Mesenchymal stem cell (in vitro differentiated cells and primary cell): ENCODE measurements around the gene FCRL2.

Experiments used
- DNase-seq: peaks from one replicate; pipeline ENCODE4 v3.0.0-alpha.2; 2013
- H2AFZ ChIP-seq: one replicate; pipeline ENCODE4 v1.6.1; 2013; ENCODE audit warnings: low read depth, mild to moderate bottlenecking, control low read depth, inconsistent platforms, low read length, moderate library complexity
- H2AK5ac ChIP-seq: 2 replicates; pipeline ENCODE4 v1.6.1; 2013; ENCODE audit warnings: low read length, moderate library complexity, mild to moderate bottlenecking, inconsistent platforms; ENCODE audit not compliant: severe bottlenecking
- H2BK120ac ChIP-seq: one replicate; pipeline ENCODE4 v1.6.1; 2013; ENCODE audit warnings: low read depth, mild to moderate bottlenecking, inconsistent platforms, low read length, moderate library complexity
- H2BK12ac ChIP-seq, 2 experiments: one replicate each; pipeline ENCODE4 v1.6.1; 2013; ENCODE audit warnings: inconsistent platforms in 2 of 2, low read length in 2 of 2, mild to moderate bottlenecking in 2 of 2, moderate library complexity in 2 of 2, control low read depth in 1 of 2
- H2BK15ac ChIP-seq: one replicate; pipeline ENCODE4 v1.6.1; 2013; ENCODE audit warnings: mild to moderate bottlenecking, low read depth, inconsistent platforms; ENCODE audit not compliant: poor library complexity, severe bottlenecking
- H2BK5ac ChIP-seq: 2 replicates; pipeline ENCODE4 v1.6.1; 2013; ENCODE audit warnings: low read depth, mild to moderate bottlenecking, low read length, control low read depth, inconsistent platforms; ENCODE audit not compliant: poor library complexity, severe bottlenecking
- H3K14ac ChIP-seq, 2 experiments: one replicate each; pipeline ENCODE4 v1.6.1; 2013; ENCODE audit warnings: inconsistent platforms in 2 of 2, low read length in 2 of 2, control low read depth in 1 of 2, mild to moderate bottlenecking in 1 of 2, moderate library complexity in 1 of 2
- H3K18ac ChIP-seq, 2 experiments: one replicate each; pipeline ENCODE4 v1.6.1; 2013; ENCODE audit warnings: inconsistent platforms in 2 of 2, low read length in 2 of 2, control low read depth in 1 of 2, low read depth in 1 of 2, mild to moderate bottlenecking in 1 of 2
- H3K23ac ChIP-seq, 2 experiments: one replicate each; pipeline ENCODE4 v1.6.1; 2013; ENCODE audit warnings: inconsistent platforms in 2 of 2, low read length in 2 of 2, mild to moderate bottlenecking in 2 of 2, moderate library complexity in 2 of 2, control low read depth in 1 of 2
- H3K27ac ChIP-seq: 2 replicates; pipeline ENCODE4 v1.5.1; 2013; ENCODE audit warnings: mild to moderate bottlenecking, moderate library complexity, low read length, control low read depth, inconsistent platforms; ENCODE audit not compliant: poor library complexity, severe bottlenecking
- H3K27me3 ChIP-seq, 2 experiments: 2 replicates each; pipeline versions ENCODE4 v1.6.1 to v1.7.0; 2013; ENCODE audit warnings: low read length in 2 of 2, mild to moderate bottlenecking in 2 of 2, moderate library complexity in 2 of 2, control low read depth in 1 of 2, inconsistent platforms in 1 of 2; ENCODE audit not compliant: control insufficient read depth in 1 of 2, insufficient read depth in 1 of 2
- H3K36me3 ChIP-seq, 2 experiments: 2 replicates each; pipeline versions ENCODE4 v1.6.1 to v1.7.0; 2013; ENCODE audit warnings: low read length in 2 of 2, control low read depth in 1 of 2, inconsistent platforms in 1 of 2, low read depth in 1 of 2, mild to moderate bottlenecking in 1 of 2; ENCODE audit not compliant: insufficient read depth in 2 of 2, control insufficient read depth in 1 of 2
- H3K4ac ChIP-seq, 2 experiments: one replicate each; pipeline ENCODE4 v1.6.1; 2013; ENCODE audit warnings: inconsistent platforms in 2 of 2, low read length in 2 of 2, mild to moderate bottlenecking in 2 of 2, moderate library complexity in 2 of 2, control low read depth in 1 of 2, low read depth in 1 of 2
- H3K4me1 ChIP-seq: 2 replicates; pipeline ENCODE4 v1.6.1; 2013; ENCODE audit warnings: low read depth, low read length, control low read depth; ENCODE audit not compliant: control insufficient read depth, insufficient read depth
- H3K4me2 ChIP-seq: 2 replicates; pipeline ENCODE4 v1.6.1; 2013; ENCODE audit warnings: low read length, mild to moderate bottlenecking, inconsistent platforms; ENCODE audit not compliant: poor library complexity, severe bottlenecking
- H3K4me3 ChIP-seq, 2 experiments: 2 replicates each; pipeline versions ENCODE4 v1.5.1 to v1.7.0; 2013; ENCODE audit warnings: low read length in 2 of 2, mild to moderate bottlenecking in 2 of 2, control low read depth in 1 of 2, low read depth in 1 of 2; ENCODE audit not compliant: insufficient read depth in 1 of 2
- H3K79me1 ChIP-seq: replicated peaks from 2 replicates; pipeline ENCODE4 v1.6.1; 2013; ENCODE audit warnings: mild to moderate bottlenecking, control low read depth, low read length, inconsistent platforms; ENCODE audit not compliant: poor library complexity, severe bottlenecking
- H3K9ac ChIP-seq: 2 replicates; pipeline ENCODE4 v1.7.0; 2013; ENCODE audit warnings: mild to moderate bottlenecking, low read length, moderate library complexity
- H3K9me3 ChIP-seq: 2 replicates; pipeline ENCODE4 v1.7.0; 2013; ENCODE audit warnings: mild to moderate bottlenecking, low read length; ENCODE audit not compliant: control insufficient read depth
- H4K8ac ChIP-seq: one replicate; pipeline ENCODE4 v1.6.1; 2013; ENCODE audit warnings: inconsistent platforms, mild to moderate bottlenecking, low read length, moderate library complexity
- H4K91ac ChIP-seq: one replicate; pipeline ENCODE4 v1.6.1; 2013; ENCODE audit warnings: mild to moderate bottlenecking, low read length, inconsistent platforms
- WGBS: methylation state at CpG from one replicate; pipeline ENCODE4 v1.1.7; 2013; ENCODE audit warnings: mixed read lengths; 5-methylcytosine and 5-hydroxymethylcytosine counted together

FCRL2 gene

GRCh38 chr1:157753611-157754010 is 23.3 kb downstream of the FCRL2 start:
- Histone ChIP-seq H3K27ac (no peak overlapping the region), H3K9me3 (no peaks in the 10 kb centered on the region), H4K91ac (no peak overlapping the region), H3K36me3 (no peaks in the 10 kb centered on the region), H2BK15ac (no peak overlapping the region), H3K23ac (no peak overlapping the region), H3K4me1 (no peaks in the 10 kb centered on the region), H3K18ac (no peak overlapping the region), H2BK5ac (no peak overlapping the region), H2AK5ac (no peak overlapping the region), H3K79me1 (no peaks in the 10 kb centered on the region), H2BK12ac (no peak overlapping the region), H2AFZ (no peak overlapping the region), H4K8ac (no peak overlapping the region), H3K4me2 (no peak overlapping the region), H2BK120ac (no peak overlapping the region), H3K9ac (no peak overlapping the region), H3K27me3 (no peaks in the 10 kb centered on the region), H3K4ac (no peak overlapping the region), H3K4me3 (no peak overlapping the region), H3K14ac (no peak overlapping the region)
- no peak for DNase-seq
- WGBS: no CpG with 5 or more reads among the region's 1 CpG

- WGBS: 63% methylated on average over 3 of the region's 3 CpGs
- Histone ChIP-seq H3K27me3 (no peaks in the 10 kb centered on the region), H3K14ac (no peak overlapping the region), H3K9me3 (no peaks in the 10 kb centered on the region), H3K4ac (no peak overlapping the region), H3K9ac (no peak overlapping the region), H3K18ac (no peak overlapping the region), H4K91ac (no peak overlapping the region), H2AK5ac (no peak overlapping the region), H3K4me1 (no peaks in the 10 kb centered on the region), H3K79me1 (no peaks in the 10 kb centered on the region), H2BK15ac (no peak overlapping the region), H2AFZ (no peak overlapping the region), H4K8ac (no peak overlapping the region), H2BK12ac (no peak overlapping the region), H3K27ac (no peak overlapping the region), H3K36me3 (no peaks in the 10 kb centered on the region), H3K23ac (no peak overlapping the region), H3K4me3 (no peak overlapping the region), H2BK120ac (no peak overlapping the region), H2BK5ac (no peak overlapping the region), H3K4me2 (no peak overlapping the region)
- no peak for DNase-seq
Observed at GRCh38 chr1:157751283-157751682, 25.6 kb downstream of the FCRL2 start.

GRCh38 chr1:157748262-157748817 is 28.6 kb downstream of the FCRL2 start:
- H3K9me3 ChIP-seq: no peaks in the 10 kb centered on the region
- no peak overlapping the region for H2AK5ac ChIP-seq
- no peaks in the 10 kb centered on the region for H3K27me3 ChIP-seq
- H3K4me3 ChIP-seq: no peak overlapping the region
- H2AFZ ChIP-seq: no peak overlapping the region
- no peaks in the 10 kb centered on the region for H3K4me1 ChIP-seq
- no peak for DNase-seq
- H2BK15ac ChIP-seq: no peak overlapping the region
- no peak overlapping the region for H3K23ac ChIP-seq
- no peak overlapping the region for H2BK12ac ChIP-seq
- H3K4me2 ChIP-seq: no peak overlapping the region
- no peak overlapping the region for H4K91ac ChIP-seq
- H3K79me1 ChIP-seq: no peaks in the 10 kb centered on the region
- no peak overlapping the region for H3K27ac ChIP-seq
- H2BK120ac ChIP-seq: no peak overlapping the region
- H2BK5ac ChIP-seq: no peak overlapping the region
- H3K18ac ChIP-seq: no peak overlapping the region
- WGBS: 88% methylated on average over 2 of the region's 3 CpGs
- no peak overlapping the region for H3K4ac ChIP-seq
- no peak overlapping the region for H4K8ac ChIP-seq
- H3K9ac ChIP-seq: no peak overlapping the region
- H3K14ac ChIP-seq: no peak overlapping the region
- no peaks in the 10 kb centered on the region for H3K36me3 ChIP-seq

DNA sequence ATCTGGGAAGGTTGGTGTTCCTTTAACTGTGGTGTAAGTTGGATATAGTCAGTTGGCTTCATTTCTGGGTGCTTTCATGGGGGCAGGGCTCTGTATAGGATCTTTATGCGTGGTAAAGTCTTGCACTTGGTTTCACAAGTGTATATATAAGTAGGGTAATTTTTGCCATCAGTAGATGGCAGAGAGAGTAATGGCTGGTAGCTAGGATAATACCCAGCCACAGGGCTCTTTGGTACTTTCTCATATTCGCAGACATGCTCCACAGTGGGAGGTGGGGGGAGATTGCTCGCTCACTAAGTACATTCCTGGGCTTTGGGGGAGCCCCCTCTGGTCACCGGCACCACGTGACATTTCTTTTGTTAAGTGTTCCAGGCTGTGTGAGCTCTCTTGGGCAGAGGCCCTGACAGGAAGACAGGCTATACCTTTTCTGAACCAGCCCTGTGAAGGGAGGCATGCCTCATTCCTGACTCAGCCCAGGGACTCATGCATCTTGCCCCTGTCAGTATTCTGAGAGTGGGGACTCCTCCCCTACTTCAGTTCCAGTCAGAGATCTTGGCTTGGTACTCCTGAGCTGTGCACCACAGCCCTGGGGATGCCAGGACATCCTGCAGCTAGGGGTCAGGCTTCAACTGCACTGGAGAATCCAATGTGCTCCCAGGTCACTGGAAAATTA is 37.6 kb downstream of the FCRL2 start:
- no peak overlapping the region for H3K9ac ChIP-seq
- no peak overlapping the region for H3K27ac ChIP-seq
- no peak overlapping the region for H4K8ac ChIP-seq
- no peak overlapping the region for H3K4me3 ChIP-seq
- no peak overlapping the region for H2BK15ac ChIP-seq
- 47% methylated on average over 5 of the region's 5 CpGs for whole genome bisulfite sequencing
- no peak overlapping the region for H2AK5ac ChIP-seq
- H3K14ac ChIP-seq: no peak overlapping the region
- H3K79me1 ChIP-seq: no peaks in the 10 kb centered on the region
- no peak overlapping the region for H2AFZ ChIP-seq
- no peak overlapping the region for H2BK5ac ChIP-seq
- no peak overlapping the region for H3K23ac ChIP-seq
- no peak overlapping the region for H4K91ac ChIP-seq
- no peaks in the 10 kb centered on the region for H3K9me3 ChIP-seq
- no peaks in the 10 kb centered on the region for H3K36me3 ChIP-seq
- H3K4me1 ChIP-seq: no peaks in the 10 kb centered on the region
- H2BK120ac ChIP-seq: no peak overlapping the region
- no peak for DNase-seq
- no peak overlapping the region for H3K4ac ChIP-seq
- no peaks in the 10 kb centered on the region for H3K27me3 ChIP-seq
- no peak overlapping the region for H2BK12ac ChIP-seq
- no peak overlapping the region for H3K4me2 ChIP-seq
- H3K18ac ChIP-seq: no peak overlapping the region
